Body of pancreas (tissue), 4 donors: ENCODE measurements around the gene USP25. TPM values are rescaled to one million over a fixed set of nuclear protein-coding genes. Genes with fewer than 3 reads are reported as not detected.
A peak's percentile ranks its signal among the peaks of the same experiment; 100 is the strongest.

Experiments used
- ATAC-seq: fragments of 150-250 bp; one replicate; pipeline ENCODE4 v1.9.1; 2016
- DNase-seq, 4 donors: peaks; one replicate each; pipeline ENCODE4 v3.0.0-alpha.2; 2019
- H3K27ac ChIP-seq, 4 donors: fragments of 200-600 bp; sonication (generic); 1 replicate in 3 of 4; 2 replicates in 1 of 4; pipeline versions ENCODE4 v1.5.1 to v1.6.1; 2016 to 2019; ENCODE audit warnings: mild to moderate bottlenecking in 1 of 4, mixed read lengths in 1 of 4, moderate library complexity in 1 of 4
- H3K27me3 ChIP-seq, 2 donors: fragments of 200-600 bp; sonication (generic); one replicate each; pipeline ENCODE4 v1.6.0; 2016; ENCODE audit warnings: mild to moderate bottlenecking in 1 of 2
- H3K36me3 ChIP-seq, 2 donors: fragments of 200-600 bp; sonication (generic); replicated peaks in 1 of 2; 2 replicates each; pipeline ENCODE4 v1.5.1; 2016; ENCODE audit warnings: low read depth in 2 of 2; ENCODE audit not compliant: insufficient read depth in 1 of 2
- H3K4me1 ChIP-seq: fragments of 200-600 bp; sonication (generic); one replicate; pipeline ENCODE4 v1.6.0; 2016
- H3K4me3 ChIP-seq, 2 donors: fragments of 200-600 bp; sonication (generic); 1 replicate in 1 of 2; 2 replicates in 1 of 2; pipeline ENCODE4 v1.5.1; 2016 to 2019
- H3K9me3 ChIP-seq, 3 donors: fragments of 200-600 bp; sonication (generic); 1 replicate in 2 of 3; 2 replicates in 1 of 3; pipeline ENCODE4 v1.5.1; 2016
- POLR2A ChIP-seq, 3 donors: fragments of 450-650 bp; IDR thresholded peaks; one replicate each; pipeline ENCODE4 v1.6.1; 2016; ENCODE audit warnings: antibody characterized with exemption in 3 of 3, mild to moderate bottlenecking in 2 of 3
- WGBS, 2 donors: methylation state at CpG; one replicate each; pipeline ENCODE4 v1.1.5; 2017; 5-methylcytosine and 5-hydroxymethylcytosine counted together
- intact Hi-C: fragments of 100-400 bp; cut with DNase I; formaldehyde crosslinking; loops from one replicate; pipeline ENCODE4 v1.15.1; 2023
- total RNA-seq, 2 donors: library from RNA; depleted of rRNA; stranded (reverse); fragments of >200 nt; gene quantifications; one replicate each; pipeline ENCODE4 v1.1.0, GENCODE V29; 2016
- TF ChIP-seq, protein P1 (sequence below), 7 experiments: fragments of 450-650 bp in 4 of 7; fragments of 200-600 bp in 3 of 7; sonication (generic) in 3 of 7; IDR thresholded peaks; one replicate each; pipeline ENCODE4 v1.5.1; 2016 to 2019; ENCODE audit warnings: antibody characterized with exemption in 7 of 7

USP25 gene
- total RNA-seq, 2 donors from 2014 or later: 31.4 to 37.9 TPM

DNA sequence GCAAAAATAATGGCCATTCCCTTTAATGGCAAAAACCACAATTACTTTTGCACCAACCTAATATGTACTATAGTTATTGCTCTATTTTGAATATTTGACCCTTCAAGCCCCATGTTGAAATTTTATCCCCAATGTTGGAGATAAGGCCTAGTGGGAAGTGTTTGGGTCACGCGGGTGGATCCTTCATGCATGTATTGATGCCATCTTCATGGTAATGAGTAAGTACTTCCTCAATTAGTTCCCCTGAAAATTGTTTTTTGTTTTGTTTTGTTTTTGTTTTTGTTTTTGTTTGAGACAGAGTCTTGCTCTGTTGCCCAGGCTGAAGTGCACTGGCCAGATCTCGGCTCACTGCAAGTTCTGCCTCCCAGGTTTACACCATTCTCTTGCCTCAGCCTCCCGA is 9.8 kb upstream of the USP25 start:
- ATAC-seq: no peak
- WGBS, 2 donors: 95 to 97% methylated on average over 4 of the region's 4 CpGs
- Histone ChIP-seq H3K27me3 (no peaks in the 10 kb centered on the region), H3K27ac (no peak overlapping the region), H3K36me3 (no peaks in the 10 kb centered on the region), H3K4me3 (no peak overlapping the region), H3K9me3 (peaks cover 0 to 5% (median 0%) of the 10 kb centered on the region in 3 donors), H3K4me1 (peaks cover 24% of the 10 kb centered on the region)
- DNase-seq: no peak
- TF ChIP-seq POLR2A (IDR thresholded peaks at IDR 0.05): no peak
- TF ChIP-seq, protein P1, sequence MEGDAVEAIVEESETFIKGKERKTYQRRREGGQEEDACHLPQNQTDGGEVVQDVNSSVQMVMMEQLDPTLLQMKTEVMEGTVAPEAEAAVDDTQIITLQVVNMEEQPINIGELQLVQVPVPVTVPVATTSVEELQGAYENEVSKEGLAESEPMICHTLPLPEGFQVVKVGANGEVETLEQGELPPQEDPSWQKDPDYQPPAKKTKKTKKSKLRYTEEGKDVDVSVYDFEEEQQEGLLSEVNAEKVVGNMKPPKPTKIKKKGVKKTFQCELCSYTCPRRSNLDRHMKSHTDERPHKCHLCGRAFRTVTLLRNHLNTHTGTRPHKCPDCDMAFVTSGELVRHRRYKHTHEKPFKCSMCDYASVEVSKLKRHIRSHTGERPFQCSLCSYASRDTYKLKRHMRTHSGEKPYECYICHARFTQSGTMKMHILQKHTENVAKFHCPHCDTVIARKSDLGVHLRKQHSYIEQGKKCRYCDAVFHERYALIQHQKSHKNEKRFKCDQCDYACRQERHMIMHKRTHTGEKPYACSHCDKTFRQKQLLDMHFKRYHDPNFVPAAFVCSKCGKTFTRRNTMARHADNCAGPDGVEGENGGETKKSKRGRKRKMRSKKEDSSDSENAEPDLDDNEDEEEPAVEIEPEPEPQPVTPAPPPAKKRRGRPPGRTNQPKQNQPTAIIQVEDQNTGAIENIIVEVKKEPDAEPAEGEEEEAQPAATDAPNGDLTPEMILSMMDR (IDR thresholded peaks at IDR 0.05): no peak
- intact Hi-C loops: no loop called here

DNA sequence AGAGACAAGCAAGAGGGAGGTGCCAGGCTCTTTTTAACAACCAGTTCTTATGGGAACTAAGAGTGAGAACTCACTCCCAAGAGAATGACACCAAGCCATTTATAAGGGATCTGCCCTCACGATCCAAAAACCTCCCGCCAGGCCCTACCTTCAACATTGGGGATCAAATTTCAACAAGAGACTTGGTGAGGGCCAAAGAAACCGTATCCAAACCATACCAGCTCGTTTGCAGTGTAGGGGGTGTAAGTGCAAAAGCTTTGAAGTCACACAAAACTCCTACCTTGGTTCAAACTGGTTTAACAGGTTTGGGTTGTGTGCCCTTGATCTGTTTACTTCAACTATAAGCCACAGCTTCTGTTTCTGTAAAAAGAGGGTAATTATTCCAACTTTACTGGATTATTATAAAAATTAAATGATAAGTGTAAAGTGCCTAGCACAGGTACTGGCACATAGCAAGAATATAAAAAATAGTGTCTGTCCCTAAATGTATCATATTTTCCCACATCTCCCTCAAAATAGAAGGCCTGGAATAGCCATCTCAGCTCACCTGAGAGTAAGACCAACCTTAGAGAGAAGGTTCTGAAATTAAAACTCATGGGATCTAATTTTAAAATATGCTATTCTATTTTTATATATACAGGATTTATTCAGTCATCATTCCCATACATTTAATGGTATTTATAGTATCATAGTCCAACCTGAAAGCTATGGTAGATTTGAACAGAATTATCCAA is 7.0 kb upstream of the USP25 start:
- peaks cover 0 to 5% (median 0%) of the 10 kb centered on the region in 3 donors for H3K9me3 ChIP-seq
- WGBS, 2 donors: 17 to 18% methylated on average over 4 of the region's 4 CpGs
- H3K27me3 ChIP-seq: no peaks in the 10 kb centered on the region
- no peak overlapping the region for H3K4me3 ChIP-seq
- intact Hi-C loops: no loop called here
- peak overlapping the region; percentile 34 to 71 (median 61) for H3K27ac ChIP-seq
- DNase-seq (peak; percentile 43 to 69 (median 56)), ATAC-seq (peak; percentile 99)
- no peaks in the 10 kb centered on the region for H3K36me3 ChIP-seq
- TF ChIP-seq, protein P1 (IDR thresholded peaks at IDR 0.05): no peak
- no peak for TF ChIP-seq POLR2A (IDR thresholded peaks at IDR 0.05)
- peaks cover 24% of the 10 kb centered on the region for H3K4me1 ChIP-seq

DNA sequence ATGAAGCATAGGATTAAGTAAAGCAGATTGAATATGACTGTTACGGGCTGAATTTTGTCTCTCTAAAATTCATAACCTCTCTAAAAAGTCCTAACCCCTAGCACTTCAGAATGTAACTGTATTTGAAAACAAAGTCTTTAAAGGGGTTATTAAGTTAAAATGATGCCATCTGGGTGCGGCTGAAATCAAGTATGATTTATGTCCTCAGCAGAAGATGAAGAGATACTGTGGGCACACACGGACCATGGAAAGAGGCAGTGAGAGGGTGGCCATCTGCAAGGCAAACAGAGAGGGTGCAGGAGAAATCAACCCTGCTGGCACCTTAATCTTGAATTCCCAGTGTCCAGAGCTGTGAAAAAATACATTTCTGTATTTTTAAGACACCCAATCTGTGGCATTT is 3.8 kb upstream of the USP25 start:
- 63 to 74% methylated on average over 3 of the region's 3 CpGs for WGBS, 2 donors
- Histone ChIP-seq H3K27me3 (no peaks in the 10 kb centered on the region), H3K9me3 (peaks cover 0 to 5% (median 0%) of the 10 kb centered on the region in 3 donors), H3K27ac (no peak overlapping the region), H3K4me3 (no peak overlapping the region), H3K4me1 (peaks cover 32% of the 10 kb centered on the region), H3K36me3 (no peaks in the 10 kb centered on the region)
- intact Hi-C loops: no loop called here
- no peak for DNase-seq
- no peak for ATAC-seq
- TF ChIP-seq, protein P1 (IDR thresholded peaks at IDR 0.05): no peak
- TF ChIP-seq POLR2A (IDR thresholded peaks at IDR 0.05): no peak

DNA sequence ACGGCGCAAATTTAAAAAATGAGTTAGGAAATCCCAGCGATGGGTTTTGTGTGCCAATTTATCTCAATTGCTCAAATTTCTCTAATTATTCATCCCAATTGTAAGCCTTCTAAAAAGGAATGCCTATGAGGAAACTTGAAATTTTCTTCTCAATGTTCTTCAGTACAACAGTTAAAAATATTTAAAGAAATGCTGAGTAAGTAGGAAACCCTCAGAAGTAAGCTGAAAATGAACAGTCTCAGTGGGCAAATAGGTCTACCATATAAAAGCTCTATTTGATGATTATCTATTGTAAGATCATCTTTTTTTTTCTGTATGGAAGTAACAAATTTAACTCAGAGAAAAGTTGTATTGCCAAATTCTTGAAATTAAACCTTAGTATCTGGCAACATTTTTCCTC is 1.7 kb upstream of the USP25 start:
- no peak overlapping the region for H3K4me3 ChIP-seq
- H3K27ac ChIP-seq: no peak overlapping the region
- no peaks in the 10 kb centered on the region for H3K9me3 ChIP-seq
- H3K36me3 ChIP-seq: no peaks in the 10 kb centered on the region
- H3K27me3 ChIP-seq: no peaks in the 10 kb centered on the region
- WGBS, 2 donors: 92 to 93% methylated on average over 3 of the region's 3 CpGs
- no peak for TF ChIP-seq POLR2A (IDR thresholded peaks at IDR 0.05)
- TF ChIP-seq, protein P1 (IDR thresholded peaks at IDR 0.05): no peak
- H3K4me1 ChIP-seq: peaks cover 35% of the 10 kb centered on the region
- intact Hi-C loops: no loop called here
- ATAC-seq (no peak), DNase-seq (no peak)

DNA sequence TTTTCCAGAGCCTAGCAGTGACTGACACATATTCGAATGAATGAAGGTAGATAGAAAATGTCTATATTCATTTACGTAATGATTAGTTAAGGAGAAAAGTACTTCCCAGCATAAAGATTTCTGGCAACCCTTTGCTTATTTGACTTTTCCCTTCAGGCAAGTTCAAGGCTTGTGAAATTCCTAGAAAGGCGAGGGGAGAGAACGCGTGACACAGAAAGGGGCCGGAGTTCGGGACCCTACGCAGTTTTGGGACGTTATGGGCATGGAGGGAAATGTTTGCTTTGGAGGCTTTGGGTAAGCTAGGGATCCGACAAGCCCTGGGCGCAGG is 472 bp upstream of the USP25 start:
- Histone ChIP-seq H3K27ac (peak overlapping the region; percentile 88 to 97 (median 96)), H3K36me3 (no peaks in the 10 kb centered on the region), H3K9me3 (no peaks in the 10 kb centered on the region), H3K4me3 (peak overlapping the region in 1 of 2 donors; percentile 14), H3K4me1 (peaks cover 24% of the 10 kb centered on the region), H3K27me3 (no peaks in the 10 kb centered on the region)
- intact Hi-C loops: no loop called here
- no peak for DNase-seq
- TF ChIP-seq POLR2A (IDR thresholded peaks at IDR 0.05): peak in 1 of 3 donors; percentile 59
- TF ChIP-seq, protein P1 (IDR thresholded peaks at IDR 0.05): no peak
- 0 to 1% methylated on average over 11 of the region's 11 CpGs for WGBS, 2 donors
- no peak for ATAC-seq
